HepG2 (cell line): Measurements from ENCODE around the gene GALNT18.

Source experiments
- BHLHE40 ChIP-seq: IDR thresholded peaks from 2 replicates; pipeline ENCODE4 v1.6.1; 2011; ENCODE audit warnings: low read length, improper control_type of control experiment
- CHD2 ChIP-seq: IDR thresholded peaks from 2 replicates; pipeline ENCODE4 v1.6.1; 2011; ENCODE audit warnings: low read depth, low read length, improper control_type of control experiment
- ERF ChIP-seq: IDR thresholded peaks from 2 replicates; pipeline ENCODE4 v1.6.1; 2018; ENCODE audit warnings: missing biosample characterization, missing genetic modification reagents
- ETV6 ChIP-seq: sonication (generic); formaldehyde crosslinking; conservative IDR thresholded peaks from 2 replicates; pipeline ENCODE4 v1.4.0; 2020; ENCODE audit warnings: missing genetic modification reagents
- FOXK1 ChIP-seq: sonication (generic); formaldehyde crosslinking; IDR thresholded peaks from 2 replicates; pipeline ENCODE4 v1.4.0; 2020; ENCODE audit warnings: low read depth, missing genetic modification reagents, borderline replicate concordance
- ONECUT2 ChIP-seq: sonication (generic); formaldehyde crosslinking; IDR thresholded peaks from 2 replicates; pipeline ENCODE4 v1.4.0; 2020; ENCODE audit warnings: missing genetic modification reagents
- PCBP1 ChIP-seq: fragments of 200-400 bp; formaldehyde crosslinking; IDR thresholded peaks from 2 replicates; pipeline ENCODE4 v1.6.1; 2017; ENCODE audit warnings: mild to moderate bottlenecking, low read depth, low read length, borderline replicate concordance
- ZBTB21 ChIP-seq: sonication (generic); formaldehyde crosslinking; IDR thresholded peaks from 2 replicates; pipeline ENCODE4 v1.4.0; 2020; ENCODE audit warnings: missing genetic modification reagents
- ZNF746 ChIP-seq: sonication (generic); formaldehyde crosslinking; IDR thresholded peaks from 2 replicates; pipeline ENCODE4 v1.8.0; 2022; ENCODE audit warnings: mild to moderate bottlenecking, missing genetic modification reagents
- TF ChIP-seq, protein P1 (sequence below), 2 experiments: IDR thresholded peaks; 2 replicates each; pipeline ENCODE4 v1.6.1; 2011 to 2012; ENCODE audit warnings: low read length in 2 of 2, borderline replicate concordance in 1 of 2, low read depth in 1 of 2, mild to moderate bottlenecking in 1 of 2, moderate library complexity in 1 of 2
- TF ChIP-seq, protein P2 (sequence below): sonication (generic); formaldehyde crosslinking; IDR thresholded peaks from 2 replicates; pipeline ENCODE4 v1.4.0; 2020; ENCODE audit warnings: missing genetic modification reagents
- TF ChIP-seq, protein P3 (sequence below): sonication (generic); formaldehyde crosslinking; IDR thresholded peaks from 2 replicates; pipeline ENCODE4 v1.5.0; 2020; ENCODE audit warnings: mild to moderate bottlenecking, missing genetic modification reagents, borderline replicate concordance
- TF ChIP-seq, protein P4 (sequence below): sonication (generic); formaldehyde crosslinking; IDR thresholded peaks from 2 replicates; pipeline ENCODE4 v1.4.0; 2020; ENCODE audit warnings: mild to moderate bottlenecking, missing genetic modification reagents

DNA sequence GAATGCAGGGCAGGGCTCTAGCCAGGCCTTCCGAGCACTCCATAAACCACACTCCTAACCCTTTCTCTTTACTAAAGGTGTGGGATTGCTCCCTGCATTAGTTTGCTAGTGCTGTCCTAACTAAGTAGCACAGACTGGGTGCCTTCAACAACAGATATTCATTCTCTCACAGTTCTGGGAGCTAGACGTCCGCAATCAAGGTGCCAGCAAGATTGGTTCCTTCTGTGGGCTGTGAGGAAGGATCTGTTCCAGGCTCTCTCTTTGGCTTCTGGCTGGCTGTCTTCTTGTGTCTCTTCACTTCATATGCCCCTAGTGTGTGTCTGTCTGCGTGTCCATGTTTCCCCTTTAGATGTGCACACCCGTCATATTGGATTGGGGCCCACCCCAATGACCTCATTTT, 59.8 kb downstream of the GALNT18 start:
- TF ChIP-seq, protein P1, sequence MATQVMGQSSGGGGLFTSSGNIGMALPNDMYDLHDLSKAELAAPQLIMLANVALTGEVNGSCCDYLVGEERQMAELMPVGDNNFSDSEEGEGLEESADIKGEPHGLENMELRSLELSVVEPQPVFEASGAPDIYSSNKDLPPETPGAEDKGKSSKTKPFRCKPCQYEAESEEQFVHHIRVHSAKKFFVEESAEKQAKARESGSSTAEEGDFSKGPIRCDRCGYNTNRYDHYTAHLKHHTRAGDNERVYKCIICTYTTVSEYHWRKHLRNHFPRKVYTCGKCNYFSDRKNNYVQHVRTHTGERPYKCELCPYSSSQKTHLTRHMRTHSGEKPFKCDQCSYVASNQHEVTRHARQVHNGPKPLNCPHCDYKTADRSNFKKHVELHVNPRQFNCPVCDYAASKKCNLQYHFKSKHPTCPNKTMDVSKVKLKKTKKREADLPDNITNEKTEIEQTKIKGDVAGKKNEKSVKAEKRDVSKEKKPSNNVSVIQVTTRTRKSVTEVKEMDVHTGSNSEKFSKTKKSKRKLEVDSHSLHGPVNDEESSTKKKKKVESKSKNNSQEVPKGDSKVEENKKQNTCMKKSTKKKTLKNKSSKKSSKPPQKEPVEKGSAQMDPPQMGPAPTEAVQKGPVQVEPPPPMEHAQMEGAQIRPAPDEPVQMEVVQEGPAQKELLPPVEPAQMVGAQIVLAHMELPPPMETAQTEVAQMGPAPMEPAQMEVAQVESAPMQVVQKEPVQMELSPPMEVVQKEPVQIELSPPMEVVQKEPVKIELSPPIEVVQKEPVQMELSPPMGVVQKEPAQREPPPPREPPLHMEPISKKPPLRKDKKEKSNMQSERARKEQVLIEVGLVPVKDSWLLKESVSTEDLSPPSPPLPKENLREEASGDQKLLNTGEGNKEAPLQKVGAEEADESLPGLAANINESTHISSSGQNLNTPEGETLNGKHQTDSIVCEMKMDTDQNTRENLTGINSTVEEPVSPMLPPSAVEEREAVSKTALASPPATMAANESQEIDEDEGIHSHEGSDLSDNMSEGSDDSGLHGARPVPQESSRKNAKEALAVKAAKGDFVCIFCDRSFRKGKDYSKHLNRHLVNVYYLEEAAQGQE (IDR thresholded peaks at IDR 0.05; ENCODE audit: borderline replicate concordance in 1 of 2, low read depth in 1 of 2, low read length in 2 of 2) = no peak
- TF ChIP-seq ZBTB21 (CRISPR knock-in tag) (no peak), FOXK1 (CRISPR knock-in tag) (no peak), BHLHE40 (no peak), ERF (CRISPR knock-in tag) (no peak), ONECUT2 (CRISPR knock-in tag) (no peak), ETV6 (CRISPR knock-in tag) (no peak), ZNF746 (no peak), PCBP1 (no peak), CHD2 (no peak)
- TF ChIP-seq, protein P2, sequence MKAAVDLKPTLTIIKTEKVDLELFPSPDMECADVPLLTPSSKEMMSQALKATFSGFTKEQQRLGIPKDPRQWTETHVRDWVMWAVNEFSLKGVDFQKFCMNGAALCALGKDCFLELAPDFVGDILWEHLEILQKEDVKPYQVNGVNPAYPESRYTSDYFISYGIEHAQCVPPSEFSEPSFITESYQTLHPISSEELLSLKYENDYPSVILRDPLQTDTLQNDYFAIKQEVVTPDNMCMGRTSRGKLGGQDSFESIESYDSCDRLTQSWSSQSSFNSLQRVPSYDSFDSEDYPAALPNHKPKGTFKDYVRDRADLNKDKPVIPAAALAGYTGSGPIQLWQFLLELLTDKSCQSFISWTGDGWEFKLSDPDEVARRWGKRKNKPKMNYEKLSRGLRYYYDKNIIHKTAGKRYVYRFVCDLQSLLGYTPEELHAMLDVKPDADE (CRISPR knock-in tag) = no peak
- TF ChIP-seq, protein P3, sequence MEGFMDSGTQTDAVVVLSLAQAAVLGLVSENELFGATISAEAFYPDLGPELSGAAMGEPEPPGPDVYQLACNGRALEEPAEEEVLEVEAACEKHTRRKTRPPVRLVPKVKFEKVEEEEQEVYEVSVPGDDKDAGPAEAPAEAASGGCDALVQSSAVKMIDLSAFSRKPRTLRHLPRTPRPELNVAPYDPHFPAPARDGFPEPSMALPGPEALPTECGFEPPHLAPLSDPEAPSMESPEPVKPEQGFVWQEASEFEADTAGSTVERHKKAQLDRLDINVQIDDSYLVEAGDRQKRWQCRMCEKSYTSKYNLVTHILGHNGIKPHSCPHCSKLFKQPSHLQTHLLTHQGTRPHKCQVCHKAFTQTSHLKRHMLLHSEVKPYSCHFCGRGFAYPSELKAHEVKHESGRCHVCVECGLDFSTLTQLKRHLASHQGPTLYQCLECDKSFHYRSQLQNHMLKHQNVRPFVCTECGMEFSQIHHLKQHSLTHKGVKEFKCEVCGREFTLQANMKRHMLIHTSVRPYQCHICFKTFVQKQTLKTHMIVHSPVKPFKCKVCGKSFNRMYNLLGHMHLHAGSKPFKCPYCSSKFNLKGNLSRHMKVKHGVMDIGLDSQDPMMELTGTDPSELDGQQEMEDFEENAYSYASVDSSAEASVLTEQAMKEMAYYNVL (CRISPR knock-in tag) = no peak
- TF ChIP-seq, protein P4, sequence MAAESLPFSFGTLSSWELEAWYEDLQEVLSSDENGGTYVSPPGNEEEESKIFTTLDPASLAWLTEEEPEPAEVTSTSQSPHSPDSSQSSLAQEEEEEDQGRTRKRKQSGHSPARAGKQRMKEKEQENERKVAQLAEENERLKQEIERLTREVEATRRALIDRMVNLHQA = no peak
